NK-92 (cell line): ENCODE results near the gene CHKA.

ENCODE experiments used
- DNase-seq: peaks from one replicate; lab custom pipeline; 2025; ENCODE audit not compliant: unreplicated experiment; lab: John Stamatoyannopoulos, UW

CHKA gene

GRCh38 chr11:68143310-68143689 is 22.1 kb upstream of the CHKA start:
- DNase-seq: no peak

GRCh38 chr11:68142441-68143309 is 21.5 kb upstream of the CHKA start:
- no peak for DNase-seq

DNA sequence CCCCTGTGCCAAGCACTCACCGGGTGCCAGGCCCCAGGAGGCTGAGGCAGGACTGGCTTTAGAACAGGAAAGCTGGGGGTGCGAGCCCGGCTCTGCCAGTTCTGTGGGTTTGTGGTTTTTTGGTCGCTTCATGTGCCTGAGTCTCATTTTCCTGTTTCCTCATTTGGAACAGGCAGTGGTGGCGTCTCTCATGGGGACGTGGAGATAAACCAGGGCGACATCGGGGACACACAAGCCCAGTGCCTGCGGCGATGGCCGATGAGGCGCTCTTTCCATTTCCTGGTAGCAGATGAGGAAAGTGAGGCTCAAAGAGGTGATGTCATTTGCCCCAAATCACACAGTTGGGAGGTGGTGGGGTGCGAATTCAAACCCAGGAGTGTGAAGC is 20.8 kb upstream of the CHKA start:
- no peak for DNase-seq

- no peak for DNase-seq
Measured at GRCh38 chr11:68141246-68142027, 20.2 kb upstream of the CHKA start.

GRCh38 chr11:68140496-68141245 is 19.5 kb upstream of the CHKA start:
- DNase-seq: no peak

- no peak for DNase-seq
Measured at GRCh38 chr11:68138237-68138636, 17.0 kb upstream of the CHKA start.

DNA sequence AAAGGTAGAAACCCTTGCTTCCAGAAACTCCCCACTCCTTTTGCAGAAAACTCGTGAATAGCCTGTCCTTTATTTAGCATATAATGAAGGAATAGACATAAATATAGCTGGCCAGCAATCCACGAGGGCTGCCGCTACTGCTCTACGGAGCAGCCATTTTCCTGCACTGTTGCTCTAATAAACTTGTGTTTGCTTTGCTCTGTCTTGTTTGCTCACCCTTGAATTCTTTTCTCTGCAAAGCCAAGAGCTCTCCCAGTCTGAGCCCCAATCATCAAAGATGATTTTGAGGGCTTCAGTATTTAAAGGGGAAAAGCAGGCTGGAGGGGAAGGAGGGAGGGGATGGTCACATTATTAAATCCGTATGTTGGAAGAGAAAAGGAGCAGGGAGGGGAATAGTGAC is 16.6 kb upstream of the CHKA start:
- DNase-seq: no peak

DNA sequence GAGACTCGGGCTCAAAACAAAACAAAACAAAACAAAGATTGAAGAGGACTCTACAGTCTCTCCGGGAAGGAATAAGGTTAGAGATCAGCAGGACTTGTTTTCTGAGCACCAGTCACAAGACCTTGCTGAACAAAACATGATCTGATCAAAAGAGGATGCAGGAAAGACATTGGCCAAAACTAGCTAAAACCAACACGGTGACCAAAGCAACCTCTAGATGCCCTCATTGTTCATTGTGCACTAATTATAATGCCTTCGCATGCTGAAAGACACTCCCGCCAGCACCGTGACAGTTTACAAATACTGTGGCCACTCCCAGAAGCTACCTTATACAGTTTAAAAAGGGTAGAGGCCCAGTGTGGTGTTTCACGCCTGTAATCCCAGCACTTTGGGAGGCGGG is 15.7 kb upstream of the CHKA start:
- no peak for DNase-seq

GRCh38 chr11:68135161-68135560 is 14.0 kb upstream of the CHKA start:
- no peak for DNase-seq

- DNase-seq: no peak
Measured at GRCh38 chr11:68133761-68134160, 12.6 kb upstream of the CHKA start.

GRCh38 chr11:68130121-68130520 is 8.9 kb upstream of the CHKA start:
- no peak for DNase-seq

DNA sequence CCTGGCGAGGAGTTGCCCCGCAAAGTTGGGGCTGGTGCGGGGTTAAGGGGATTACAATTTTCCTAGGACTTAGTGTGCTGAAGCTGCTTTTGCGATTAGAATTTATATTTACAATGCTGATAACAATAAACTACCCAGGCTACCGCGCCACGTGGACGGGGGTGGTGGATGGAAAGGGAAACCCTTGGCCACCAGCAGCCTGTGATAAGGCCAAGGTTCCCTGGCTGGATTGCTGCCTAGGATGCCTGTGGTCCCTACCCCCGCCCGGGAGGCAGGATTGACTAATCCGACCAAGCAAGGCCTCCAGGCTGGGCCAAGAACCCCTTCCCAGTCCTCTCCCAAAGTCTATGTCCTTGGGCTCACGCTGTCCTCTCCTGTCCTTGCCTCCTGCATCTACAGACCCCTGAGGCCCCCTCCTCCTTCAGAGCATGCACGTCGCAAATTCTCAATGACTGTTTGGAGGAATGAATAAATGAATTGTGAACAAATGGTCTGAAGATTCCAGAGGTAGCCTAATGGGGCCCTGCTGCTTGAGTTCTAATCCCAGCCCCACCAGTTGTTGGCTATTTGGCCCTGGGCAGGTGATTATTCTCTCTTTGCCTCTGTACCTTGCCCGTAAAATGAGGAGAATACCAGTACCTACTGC is 7.6 kb upstream of the CHKA start:
- DNase-seq: no peak

DNA sequence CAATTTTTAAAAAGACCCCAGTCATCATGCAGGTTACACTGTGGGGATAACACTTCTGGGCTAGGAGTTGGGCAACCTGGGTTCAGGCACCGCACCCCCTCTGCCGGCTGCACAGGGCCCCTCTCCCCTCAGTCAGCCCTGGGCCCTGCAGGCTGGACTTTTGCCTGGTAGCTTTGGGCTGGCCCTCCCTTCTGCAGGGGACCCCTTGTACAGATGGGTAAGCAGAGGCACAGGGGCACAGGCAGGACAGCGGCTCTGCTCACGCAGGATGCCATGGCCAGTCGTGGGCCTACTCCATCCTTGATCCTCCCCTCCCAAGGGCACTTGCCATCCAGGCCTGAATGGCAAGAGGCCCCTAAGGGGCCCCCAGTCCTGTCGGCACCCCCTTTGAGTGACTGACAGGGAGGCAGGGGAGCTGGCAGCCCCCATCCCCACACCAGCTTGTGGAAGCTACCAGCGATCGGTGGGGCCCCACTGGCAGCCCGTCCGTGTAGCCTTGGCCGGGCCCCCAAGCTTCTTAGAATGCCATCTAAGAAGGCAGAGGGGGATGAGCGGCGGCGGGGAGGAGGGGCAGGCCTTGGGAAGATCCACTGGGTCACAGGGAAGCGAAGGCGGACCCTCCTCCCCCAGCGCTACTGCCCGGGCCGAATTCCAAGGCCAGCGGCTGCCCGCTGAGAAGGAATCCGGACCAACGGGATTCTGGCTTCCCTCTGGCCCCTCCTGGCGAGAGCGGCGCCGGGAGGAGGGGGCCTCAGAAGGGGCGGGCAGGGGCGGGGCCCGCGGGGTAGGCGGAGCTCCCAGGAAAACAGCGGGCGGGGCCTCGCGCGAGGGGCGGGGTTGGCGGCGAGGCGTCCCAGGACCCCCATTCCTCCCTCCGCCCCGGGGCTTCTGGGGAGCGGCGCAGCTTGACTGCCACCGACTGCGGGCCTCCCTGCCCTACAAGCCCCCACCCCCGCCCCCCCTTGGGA is 6.8 kb upstream of the CHKA start:
- no peak for DNase-seq

GRCh38 chr11:68125164-68125563 is 4.0 kb upstream of the CHKA start:
- no peak for DNase-seq

GRCh38 chr11:68122936-68123539 is 1.9 kb upstream of the CHKA start:
- DNase-seq: no peak

- DNase-seq: no peak
Measured at GRCh38 chr11:68120273-68121066, 718 bp downstream of the CHKA start.

DNA sequence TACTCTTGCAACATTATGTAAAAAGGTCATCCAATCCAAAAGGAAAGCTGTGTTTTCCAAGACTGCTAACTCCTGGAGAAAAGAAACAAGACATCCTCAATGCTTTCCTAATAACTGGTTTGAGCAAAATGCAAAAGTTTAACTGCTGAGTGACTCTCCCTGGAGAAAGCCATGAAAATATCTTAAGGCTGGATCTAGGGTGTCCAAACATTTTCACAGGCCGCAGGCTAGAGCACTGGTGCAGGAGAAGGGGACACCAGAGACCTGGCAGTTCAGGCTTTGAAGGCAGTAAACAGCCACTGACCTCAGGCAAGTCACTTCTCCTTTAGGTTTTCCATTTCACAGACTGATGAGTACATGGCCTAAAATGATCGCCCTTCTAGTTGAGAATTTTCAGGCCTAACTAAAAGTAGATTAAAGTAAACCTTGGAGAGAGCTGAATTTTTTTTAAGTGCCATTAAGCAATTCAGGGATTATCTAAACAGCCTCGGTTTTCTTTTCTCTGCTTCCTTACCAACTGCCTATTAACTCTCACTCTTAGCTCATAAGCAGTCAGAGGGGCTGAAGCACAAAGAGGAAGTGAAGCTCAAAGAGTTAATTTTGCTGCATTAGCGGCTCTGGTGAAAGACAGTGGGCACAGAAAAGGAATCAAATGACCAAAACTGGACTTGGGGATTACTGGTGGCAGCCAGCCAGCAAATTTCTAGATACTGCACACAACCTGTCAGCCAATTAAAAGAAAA is 2.3 kb downstream of the CHKA start:
- DNase-seq: no peak

DNA sequence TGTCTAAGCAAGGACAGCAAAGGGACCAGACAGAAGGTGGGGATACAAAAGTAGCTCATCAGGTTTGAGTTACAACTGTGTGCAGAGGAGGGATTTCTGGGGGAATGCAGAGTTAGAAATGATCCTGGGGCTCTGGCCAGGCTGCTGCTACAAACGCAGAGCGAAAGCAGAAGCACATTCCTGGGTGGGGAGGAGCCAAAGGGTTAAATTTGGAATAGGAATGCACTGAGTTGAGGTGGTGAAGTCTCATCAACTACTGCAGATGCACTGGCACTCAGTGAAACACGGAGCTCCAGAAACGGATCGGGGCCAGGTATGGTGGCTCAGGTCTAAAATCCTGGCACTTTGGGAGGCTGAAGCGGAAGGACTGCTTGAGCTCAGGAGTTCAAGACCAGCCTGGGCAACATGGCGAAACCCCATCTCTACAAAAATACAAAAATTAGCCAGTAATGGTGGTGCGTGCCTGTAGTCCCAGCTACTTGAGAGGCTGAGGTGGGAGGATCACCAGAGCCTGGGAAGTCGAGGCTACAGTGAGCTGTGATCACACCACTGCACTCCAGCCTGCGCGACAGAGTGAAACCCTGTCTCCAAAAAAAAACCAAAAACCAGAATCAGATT is 3.2 kb downstream of the CHKA start:
- no peak for DNase-seq
